Left lung (tissue), 10 donors: ENCODE results near the gene TBL1X. TPM values are rescaled to one million over a fixed set of nuclear protein-coding genes. Genes with fewer than 3 reads are reported as not detected.

Source experiments
- ATAC-seq: fragments of 200-7000 bp; cut with Tn5 transposase; one replicate; pipeline ENCODE4 v1.9.1; 2020; ENCODE audit warnings: moderate library complexity
- DNase-seq, 4 donors: peaks; one replicate each; pipeline ENCODE4 v3.0.0-alpha.2; 2013 to 2020
- H3K27ac ChIP-seq, 2 donors: fragments of 200-600 bp; sonication (generic) in 1 of 2; one replicate each; pipeline versions ENCODE4 v1.5.0 to v1.8.0; 2020 to 2021
- H3K27me3 ChIP-seq, 2 donors: fragments of 200-600 bp; sonication (generic) in 1 of 2; one replicate each; pipeline versions ENCODE4 v1.5.0 to v1.8.0; 2020 to 2021
- H3K36me3 ChIP-seq, 2 donors: fragments of 200-600 bp; sonication (generic) in 1 of 2; one replicate each; pipeline versions ENCODE4 v1.5.0 to v1.8.0; 2020 to 2021
- H3K4me1 ChIP-seq, 2 donors: fragments of 200-600 bp; one replicate each; pipeline ENCODE4 v1.8.0; 2021
- H3K4me3 ChIP-seq, 2 donors: fragments of 200-600 bp; sonication (generic) in 1 of 2; one replicate each; pipeline versions ENCODE4 v1.5.0 to v1.8.0; 2020 to 2021; ENCODE audit warnings: mild to moderate bottlenecking in 1 of 2
- H3K9me3 ChIP-seq, 2 donors: fragments of 200-600 bp; sonication (generic) in 1 of 2; one replicate each; pipeline versions ENCODE4 v1.5.0 to v1.8.0; 2020 to 2021
- intact Hi-C, 2 donors: fragments of 100-400 bp; cut with DNase I; formaldehyde crosslinking; loops; one replicate each; pipeline versions ENCODE4 v1.11.2 to v1.14.2; 2022
- polyA plus RNA-seq, 6 donors: library from polyadenylated mRNA; unstranded; fragments of 120-200 nt; gene quantifications; one replicate each; pipeline ENCODE4 v1.2.1, GENCODE V29; 2013; ENCODE audit not compliant: insufficient read length in 6 of 6
- total RNA-seq, 2 donors: library from RNA; stranded (reverse); fragmentation: NEBNext Ultra II Directional; extraction: Animal tissue kit (Norgen Biotek cat#: 25700); gene quantifications; one replicate each; pipeline ENCODE4 v1.2.1, GENCODE V29; 2021
- TF ChIP-seq, protein P1 (sequence below), 2 donors: fragments of 200-600 bp; sonication (generic) in 1 of 2; IDR thresholded peaks; one replicate each; pipeline versions ENCODE4 v1.5.0 to v1.8.0; 2021; ENCODE audit warnings: antibody characterized with exemption in 2 of 2
- donor health status: DM: no; HTN: yes; CAD: no.
- donor health status: DM: no; HTN: no; CAD: no.

Gene TBL1X
- total and polyA plus RNA-seq, 8 donors: 13.4 to 24.6 (median 21.6) TPM

DNA sequence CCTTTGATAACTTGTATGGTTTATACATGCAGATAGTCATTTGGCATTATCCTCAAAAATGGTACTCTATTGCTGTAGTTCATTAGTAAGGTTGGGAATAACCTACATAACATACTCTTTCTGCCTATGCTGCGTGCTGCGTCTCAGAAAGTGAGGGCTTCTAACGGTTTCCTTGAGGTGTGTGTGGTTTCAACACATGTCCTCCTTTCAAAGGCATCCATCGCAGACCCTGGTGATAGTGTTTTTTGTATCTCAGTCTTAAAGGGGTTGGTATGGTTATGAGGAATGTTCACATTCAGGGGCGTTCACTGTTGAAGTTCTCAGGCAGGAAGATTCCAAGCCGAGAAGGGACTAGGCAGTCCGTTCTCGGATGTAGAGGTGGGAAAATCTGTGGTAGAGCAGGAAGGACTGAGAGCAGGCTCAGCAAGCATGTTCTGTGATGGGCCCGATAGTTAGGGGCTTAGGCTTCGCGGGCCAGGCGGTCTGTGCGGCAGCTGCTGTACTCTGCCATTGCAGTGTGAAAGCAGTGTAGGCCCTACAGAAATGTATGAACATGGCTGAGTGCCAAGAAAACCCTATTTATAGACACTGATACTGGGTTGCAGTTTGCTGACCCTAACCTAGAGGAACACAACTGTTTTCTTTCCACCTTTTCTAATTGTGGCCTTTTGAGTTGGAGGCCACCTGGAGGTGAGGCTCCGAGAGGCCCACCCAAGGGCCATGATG is 177.6 kb downstream of the TBL1X start:
- TF ChIP-seq, protein P1, sequence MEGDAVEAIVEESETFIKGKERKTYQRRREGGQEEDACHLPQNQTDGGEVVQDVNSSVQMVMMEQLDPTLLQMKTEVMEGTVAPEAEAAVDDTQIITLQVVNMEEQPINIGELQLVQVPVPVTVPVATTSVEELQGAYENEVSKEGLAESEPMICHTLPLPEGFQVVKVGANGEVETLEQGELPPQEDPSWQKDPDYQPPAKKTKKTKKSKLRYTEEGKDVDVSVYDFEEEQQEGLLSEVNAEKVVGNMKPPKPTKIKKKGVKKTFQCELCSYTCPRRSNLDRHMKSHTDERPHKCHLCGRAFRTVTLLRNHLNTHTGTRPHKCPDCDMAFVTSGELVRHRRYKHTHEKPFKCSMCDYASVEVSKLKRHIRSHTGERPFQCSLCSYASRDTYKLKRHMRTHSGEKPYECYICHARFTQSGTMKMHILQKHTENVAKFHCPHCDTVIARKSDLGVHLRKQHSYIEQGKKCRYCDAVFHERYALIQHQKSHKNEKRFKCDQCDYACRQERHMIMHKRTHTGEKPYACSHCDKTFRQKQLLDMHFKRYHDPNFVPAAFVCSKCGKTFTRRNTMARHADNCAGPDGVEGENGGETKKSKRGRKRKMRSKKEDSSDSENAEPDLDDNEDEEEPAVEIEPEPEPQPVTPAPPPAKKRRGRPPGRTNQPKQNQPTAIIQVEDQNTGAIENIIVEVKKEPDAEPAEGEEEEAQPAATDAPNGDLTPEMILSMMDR (IDR thresholded peaks at IDR 0.05): no peak
- Histone ChIP-seq H3K27me3 (no peaks in the 10 kb centered on the region), H3K27ac (no peak overlapping the region), H3K9me3 (no peaks in the 10 kb centered on the region), H3K4me1 (no peaks in the 10 kb centered on the region), H3K36me3 (no peaks in the 10 kb centered on the region), H3K4me3 (no peak overlapping the region)
- ATAC-seq (no peak), DNase-seq (no peak)
- intact Hi-C loops: no loop called here

DNA sequence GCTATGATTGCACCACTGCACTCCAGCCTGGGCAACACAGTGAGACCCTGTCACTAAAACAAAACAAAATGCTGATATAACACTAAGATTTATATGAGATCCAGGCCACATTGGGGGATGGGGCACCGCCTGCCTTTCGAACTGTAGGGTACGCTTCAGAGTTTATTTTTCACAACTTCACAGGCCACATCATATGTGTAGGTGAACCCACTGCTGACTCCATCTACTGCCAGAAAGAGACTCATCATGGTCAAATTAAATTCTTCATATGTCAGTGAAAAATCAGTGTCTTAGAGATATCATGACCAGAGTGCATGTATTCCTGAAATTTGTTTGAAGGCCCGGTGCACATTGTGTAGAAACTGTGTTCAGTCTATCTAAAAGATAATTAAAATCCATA is 178.9 kb downstream of the TBL1X start:
- Histone ChIP-seq H3K9me3 (no peaks in the 10 kb centered on the region), H3K4me3 (no peak overlapping the region), H3K27ac (no peak overlapping the region), H3K27me3 (no peaks in the 10 kb centered on the region), H3K4me1 (no peaks in the 10 kb centered on the region), H3K36me3 (no peaks in the 10 kb centered on the region)
- TF ChIP-seq, protein P1 (IDR thresholded peaks at IDR 0.05): no peak
- ATAC-seq: no peak
- DNase-seq: no peak
- intact Hi-C loops: no loop called here

DNA sequence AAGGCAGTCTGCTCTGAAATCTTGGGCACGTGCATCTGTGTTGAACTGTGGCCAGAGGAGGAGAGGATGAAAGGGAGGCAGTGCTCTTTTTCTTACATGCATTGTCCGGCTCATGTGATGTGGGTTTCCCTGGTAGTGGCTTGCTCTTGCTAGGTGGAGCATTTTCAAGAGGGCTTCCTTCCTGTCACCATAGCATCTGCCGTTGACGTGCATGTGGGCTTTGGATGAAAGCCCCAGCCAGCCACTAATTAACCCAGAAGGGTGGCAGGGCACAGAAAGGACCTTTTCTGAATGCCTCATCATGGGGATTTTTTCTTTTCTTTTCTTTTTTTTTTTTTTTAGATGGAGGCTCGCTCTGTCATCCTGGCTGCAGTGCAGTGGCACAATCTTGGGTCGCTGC is 179.5 kb downstream of the TBL1X start:
- no peaks in the 10 kb centered on the region for H3K9me3 ChIP-seq
- TF ChIP-seq, protein P1 (IDR thresholded peaks at IDR 0.05): no peak
- ATAC-seq: no peak
- H3K36me3 ChIP-seq: no peaks in the 10 kb centered on the region
- no peak overlapping the region for H3K4me3 ChIP-seq
- no peak for DNase-seq
- no peaks in the 10 kb centered on the region for H3K27me3 ChIP-seq
- no peak overlapping the region for H3K27ac ChIP-seq
- intact Hi-C loops: no loop called here
- H3K4me1 ChIP-seq: no peaks in the 10 kb centered on the region

DNA sequence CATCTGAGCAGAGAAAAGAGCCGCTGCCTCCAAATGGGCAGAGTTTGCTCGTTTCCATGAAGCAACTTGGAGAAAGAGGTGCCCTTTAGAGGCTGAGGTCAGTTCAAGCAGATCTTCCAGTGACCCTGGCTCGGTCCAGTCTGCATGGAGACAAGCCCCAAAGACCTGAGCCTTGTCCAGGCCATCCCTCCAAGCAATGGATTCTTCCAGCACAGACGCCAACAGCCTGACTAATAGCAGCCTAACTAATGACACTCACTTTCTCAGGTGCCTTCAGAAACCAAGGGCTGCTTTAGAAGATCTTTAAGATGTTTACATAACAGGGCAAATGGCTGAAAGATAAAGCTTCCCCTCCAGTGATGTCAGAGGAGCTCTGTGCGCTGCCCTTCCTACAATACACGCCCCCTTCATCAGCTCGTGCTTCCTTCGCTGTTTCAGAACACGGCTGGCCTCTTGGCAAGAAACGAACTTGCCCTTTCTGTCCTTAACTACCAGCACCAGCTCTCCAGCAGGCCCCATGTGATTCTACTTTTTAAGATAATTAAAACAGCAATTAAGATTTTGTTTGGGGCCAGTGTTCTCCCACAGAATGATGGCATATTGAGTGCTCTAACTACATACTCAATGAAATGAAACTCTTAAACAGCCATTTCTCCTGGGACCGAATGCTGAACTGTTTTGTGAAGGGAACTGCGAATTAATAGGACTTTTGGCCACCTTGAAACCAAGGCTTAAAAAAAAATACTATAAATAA is 181.8 kb downstream of the TBL1X start:
- no peak overlapping the region for H3K4me3 ChIP-seq
- no peaks in the 10 kb centered on the region for H3K9me3 ChIP-seq
- DNase-seq (no peak), ATAC-seq (no peak)
- H3K27me3 ChIP-seq: no peaks in the 10 kb centered on the region
- H3K27ac ChIP-seq: no peak overlapping the region
- no peaks in the 10 kb centered on the region for H3K4me1 ChIP-seq
- TF ChIP-seq, protein P1 (IDR thresholded peaks at IDR 0.05): no peak
- no peaks in the 10 kb centered on the region for H3K36me3 ChIP-seq
- intact Hi-C loops: no loop called here

DNA sequence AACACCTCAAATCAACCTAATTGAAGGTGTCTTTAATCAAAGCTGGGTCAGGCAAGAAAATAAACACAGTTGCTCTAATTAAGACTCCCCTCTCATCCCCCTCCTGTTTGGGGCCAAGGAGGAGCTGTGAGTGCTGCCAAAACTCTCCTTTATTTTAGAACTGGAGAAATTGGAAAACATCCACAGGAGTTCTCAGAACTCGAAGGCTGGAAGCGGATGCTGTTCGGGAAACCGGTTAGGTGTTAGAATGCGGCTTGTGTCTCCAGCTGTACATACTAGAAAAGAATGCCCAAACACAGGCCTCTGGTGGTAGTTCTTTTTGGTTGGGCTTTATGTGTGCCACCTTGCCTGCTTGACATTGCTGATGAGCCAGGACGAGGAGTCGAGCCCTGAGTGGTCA is 182.6 kb downstream of the TBL1X start:
- H3K36me3 ChIP-seq: no peaks in the 10 kb centered on the region
- H3K27me3 ChIP-seq: no peaks in the 10 kb centered on the region
- intact Hi-C loops: no loop called here
- H3K27ac ChIP-seq: no peak overlapping the region
- no peak for ATAC-seq
- no peaks in the 10 kb centered on the region for H3K9me3 ChIP-seq
- no peak overlapping the region for H3K4me3 ChIP-seq
- no peak for DNase-seq
- H3K4me1 ChIP-seq: no peaks in the 10 kb centered on the region
- TF ChIP-seq, protein P1 (IDR thresholded peaks at IDR 0.05): no peak
